Stromal cell of bone marrow (primary cell): ENCODE results near the gene DYNLT2.
"Not testable (repeated sequence)": the region's sequence is repeated elsewhere in the genome, so short reads cannot be mapped to it uniquely, and the experiment has no call there.

Source experiments
- DNase-seq: peaks from one replicate; pipeline ENCODE4 v3.0.0-alpha.2; 2012; ENCODE audit warnings: low read depth

DYNLT2 gene

GRCh38 chr6:169700296-169700695 lies 51.1 kb downstream of the DYNLT2 start:
- no peak for DNase-seq

GRCh38 chr6:169697115-169697514 lies 54.3 kb downstream of the DYNLT2 start:
- DNase-seq, result not testable (repeated sequence)

- DNase-seq, result no peak
Measured at GRCh38 chr6:169695131-169695530, 56.2 kb downstream of the DYNLT2 start.

GRCh38 chr6:169692516-169692915 lies 58.9 kb downstream of the DYNLT2 start:
- DNase-seq, result no peak

GRCh38 chr6:169691260-169691659 lies 60.1 kb downstream of the DYNLT2 start:
- DNase-seq, result no peak
